HG02973 (cell line): ENCODE data around the gene SNX21.

ENCODE experiments used
- ATAC-seq: cut with Tn5 transposase; IDR thresholded peaks from one replicate; pipeline ENCODE4 v1.9.1; 2021; ENCODE audit warnings: moderate library complexity; ENCODE audit not compliant: unreplicated experiment

The SNX21 gene

DNA sequence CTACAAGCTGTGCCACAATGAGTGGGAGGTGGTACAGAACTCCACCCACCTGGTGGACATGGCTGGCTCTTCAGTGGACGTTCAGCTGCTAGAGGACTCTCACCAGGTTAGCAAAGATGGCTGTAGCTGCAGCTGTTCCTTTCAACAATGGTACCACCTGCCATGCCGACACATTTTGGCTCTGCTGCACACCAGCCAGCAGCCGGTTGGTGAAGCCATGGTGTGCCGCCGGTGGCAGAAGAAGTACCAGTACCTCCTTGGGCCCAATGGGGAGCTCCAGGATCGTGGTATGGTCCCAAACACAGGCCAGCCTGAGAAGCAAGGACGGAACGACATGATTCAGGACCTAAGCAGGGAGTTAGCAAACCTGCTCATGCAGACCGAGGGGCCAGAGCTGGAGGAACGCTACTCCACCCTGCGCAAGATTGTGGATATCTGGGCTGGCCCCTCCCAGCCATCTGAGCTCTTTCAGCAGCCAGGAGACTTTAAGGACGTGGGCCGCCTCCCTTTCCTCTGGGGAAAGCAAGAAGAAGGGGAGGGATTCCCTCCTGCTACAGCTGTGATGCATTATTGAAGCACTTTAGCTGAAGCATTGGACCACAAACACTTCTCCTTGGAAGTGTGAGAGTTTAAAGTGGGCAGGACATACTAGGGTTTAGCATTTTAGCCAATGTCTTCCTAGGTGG is 44.6 kb downstream of the SNX21 start:
- ATAC-seq, result no peak

DNA sequence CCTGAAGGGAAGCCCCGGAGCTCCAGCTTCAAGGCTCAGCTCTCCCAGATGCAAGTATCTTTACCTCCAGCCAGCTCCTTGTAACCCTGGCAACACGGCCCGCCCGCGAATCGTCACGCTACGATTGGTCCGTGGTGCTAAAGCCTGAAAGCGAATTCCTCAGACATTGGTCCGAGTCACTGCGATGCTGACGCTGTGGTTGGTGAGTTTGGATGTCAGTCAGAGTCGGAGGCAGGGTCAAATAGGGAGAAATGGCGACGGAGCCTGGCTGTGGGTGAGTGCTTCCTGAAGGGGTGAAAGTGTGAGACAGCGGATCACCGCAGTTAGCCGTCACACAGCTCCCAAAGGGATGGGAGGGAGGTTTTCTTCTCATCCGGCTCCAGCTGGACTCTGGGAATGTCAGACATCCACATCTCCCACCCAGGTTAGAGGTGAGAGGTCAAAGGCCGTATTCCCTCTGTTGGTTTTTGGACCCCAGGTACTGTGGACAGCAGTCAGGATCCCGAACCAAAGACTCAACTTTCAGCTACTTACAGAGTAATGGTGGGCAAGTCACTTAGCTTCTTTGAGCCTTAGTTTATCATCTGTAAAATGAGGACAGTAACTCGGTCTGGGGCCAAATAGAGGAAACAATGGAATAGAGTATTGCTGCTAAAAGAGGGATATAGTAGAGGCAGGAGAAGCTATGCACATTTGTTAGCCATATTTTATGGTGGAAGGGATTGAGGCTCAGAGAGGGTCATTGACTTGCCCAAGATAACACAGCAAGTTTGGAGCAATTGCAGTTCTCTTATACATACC is 47.6 kb downstream of the SNX21 start, which contains the start of gene ZSWIM1:
ZSWIM1 (plus strand) TSS at position 240 of the 801 bp plus-strand sequence. CDS start 1,366 bp downstream, outside the sequence.
- peak; percentile 96 for ATAC-seq

DNA sequence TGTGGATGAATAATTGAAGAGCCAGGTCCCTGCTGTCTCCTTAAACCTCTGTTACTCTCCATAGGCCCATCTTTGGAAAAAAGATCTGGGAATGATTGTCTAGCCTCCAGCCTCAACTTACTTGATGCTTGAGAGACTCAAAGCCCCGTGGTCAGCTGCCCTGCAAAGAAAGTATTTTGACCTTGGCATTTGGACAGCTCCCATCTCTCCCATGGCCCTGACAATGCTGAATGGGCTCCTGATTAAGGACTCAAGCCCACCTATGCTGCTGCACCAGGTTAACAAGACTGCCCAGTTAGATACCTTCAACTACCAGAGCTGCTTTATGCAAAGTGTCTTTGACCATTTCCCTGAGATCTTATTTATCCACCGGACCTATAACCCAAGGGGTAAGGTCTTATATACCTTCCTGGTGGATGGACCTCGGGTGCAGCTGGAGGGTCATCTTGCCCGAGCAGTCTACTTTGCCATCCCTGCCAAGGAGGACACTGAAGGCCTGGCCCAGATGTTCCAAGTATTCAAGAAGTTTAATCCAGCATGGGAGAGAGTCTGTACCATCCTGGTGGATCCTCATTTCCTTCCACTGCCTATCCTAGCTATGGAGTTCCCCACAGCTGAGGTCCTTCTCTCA is 49.0 kb downstream of the SNX21 start:
- no peak for ATAC-seq

DNA sequence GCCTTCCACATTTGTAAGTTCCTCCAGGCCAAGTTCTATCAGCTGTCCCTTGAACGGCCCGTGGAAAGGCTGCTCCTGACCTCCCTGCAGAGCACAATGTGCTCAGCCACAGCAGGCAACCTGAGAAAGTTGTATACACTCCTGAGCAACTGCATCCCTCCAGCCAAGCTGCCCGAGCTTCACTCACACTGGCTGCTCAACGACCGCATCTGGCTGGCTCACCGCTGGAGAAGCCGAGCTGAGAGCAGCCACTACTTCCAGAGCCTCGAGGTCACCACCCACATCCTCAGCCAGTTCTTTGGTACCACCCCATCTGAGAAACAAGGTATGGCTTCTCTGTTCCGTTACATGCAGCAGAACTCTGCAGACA is 49.5 kb downstream of the SNX21 start:
- no peak for ATAC-seq

GRCh38 chr20:45886590-45887345 is 53.2 kb downstream of the SNX21 start:
- ATAC-seq, result no peak

DNA sequence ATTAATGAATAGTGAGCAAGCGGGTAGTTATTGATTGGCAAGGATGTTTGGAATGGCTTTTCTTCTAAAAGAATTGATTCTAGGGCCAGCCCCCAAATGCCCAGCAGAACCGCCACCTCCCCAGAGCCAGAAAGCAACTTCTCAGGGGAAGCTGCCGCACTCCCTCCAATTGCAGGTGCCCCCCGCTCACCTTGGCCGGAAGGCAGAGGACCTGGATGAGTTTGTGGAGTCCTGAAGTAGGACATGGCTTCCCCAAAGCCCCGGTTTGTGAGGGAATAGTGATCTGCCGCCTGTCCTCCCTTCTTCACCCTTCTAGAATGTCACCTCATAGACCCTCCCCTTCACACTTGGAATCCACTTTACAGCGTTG is 53.7 kb downstream of the SNX21 start, which contains the start of gene SPATA25:
SPATA25 (minus strand) TSS at position 277 of the 370 bp plus-strand sequence; CDS start at position 245, 32 bp downstream.
- no peak for ATAC-seq

GRCh38 chr20:45888681-45889080 is 55.1 kb downstream of the SNX21 start:
- ATAC-seq, result no peak

GRCh38 chr20:45890077-45890984 is 56.7 kb downstream of the SNX21 start:
- ATAC-seq, result peak; percentile 25

DNA sequence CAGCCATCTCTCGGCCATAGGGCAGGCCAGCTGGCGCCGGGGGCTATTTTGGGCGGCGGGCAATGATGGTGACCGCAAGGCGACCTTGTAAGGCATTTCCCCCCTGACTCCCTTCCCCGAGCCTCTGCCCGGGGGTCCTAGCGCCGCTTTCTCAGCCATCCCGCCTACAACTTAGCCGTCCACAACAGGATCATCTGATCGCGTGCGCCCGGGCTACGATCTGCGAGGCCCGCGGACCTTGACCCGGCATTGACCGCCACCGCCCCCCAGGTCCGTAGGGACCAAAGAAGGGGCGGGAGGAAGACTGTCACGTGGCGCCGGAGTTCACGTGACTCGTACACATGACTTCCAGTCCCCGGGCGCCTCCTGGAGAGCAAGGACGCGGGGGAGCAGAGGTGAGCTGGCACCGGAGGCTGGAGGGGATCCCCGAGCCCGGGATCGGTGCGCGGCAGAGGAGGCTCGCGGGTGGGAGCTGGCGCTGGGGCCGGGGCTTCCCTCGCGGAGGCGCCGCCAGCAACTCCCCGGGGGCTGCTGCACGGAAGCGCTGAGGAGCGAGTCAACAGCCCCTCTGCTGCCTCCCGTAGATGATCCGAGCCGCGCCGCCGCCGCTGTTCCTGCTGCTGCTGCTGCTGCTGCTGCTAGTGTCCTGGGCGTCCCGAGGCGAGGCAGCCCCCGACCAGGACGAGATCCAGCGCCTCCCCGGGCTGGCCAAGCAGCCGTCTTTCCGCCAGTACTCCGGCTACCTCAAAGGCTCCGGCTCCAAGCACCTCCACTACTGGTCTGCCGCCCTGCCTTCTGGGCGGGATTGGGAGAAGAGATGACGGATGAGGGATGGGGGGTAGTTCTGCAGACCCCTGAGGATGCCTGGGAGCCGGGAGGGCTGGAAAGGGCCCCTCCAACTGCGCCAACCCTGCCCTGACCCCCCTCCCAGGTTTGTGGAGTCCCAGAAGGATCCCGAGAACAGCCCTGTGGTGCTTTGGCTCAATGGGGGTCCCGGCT is 57.7 kb downstream of the SNX21 start, which contains the start of the genes CTSA and NEURL2:
CTSA (plus strand) TSS at position 351 of the 999 bp plus-strand sequence; CDS start at position 585, 234 bp downstream.
NEURL2 (minus strand) TSS at position 224 of the 999 bp plus-strand sequence; CDS start at position 7, 217 bp downstream.
- ATAC-seq, result peak; percentile 66

DNA sequence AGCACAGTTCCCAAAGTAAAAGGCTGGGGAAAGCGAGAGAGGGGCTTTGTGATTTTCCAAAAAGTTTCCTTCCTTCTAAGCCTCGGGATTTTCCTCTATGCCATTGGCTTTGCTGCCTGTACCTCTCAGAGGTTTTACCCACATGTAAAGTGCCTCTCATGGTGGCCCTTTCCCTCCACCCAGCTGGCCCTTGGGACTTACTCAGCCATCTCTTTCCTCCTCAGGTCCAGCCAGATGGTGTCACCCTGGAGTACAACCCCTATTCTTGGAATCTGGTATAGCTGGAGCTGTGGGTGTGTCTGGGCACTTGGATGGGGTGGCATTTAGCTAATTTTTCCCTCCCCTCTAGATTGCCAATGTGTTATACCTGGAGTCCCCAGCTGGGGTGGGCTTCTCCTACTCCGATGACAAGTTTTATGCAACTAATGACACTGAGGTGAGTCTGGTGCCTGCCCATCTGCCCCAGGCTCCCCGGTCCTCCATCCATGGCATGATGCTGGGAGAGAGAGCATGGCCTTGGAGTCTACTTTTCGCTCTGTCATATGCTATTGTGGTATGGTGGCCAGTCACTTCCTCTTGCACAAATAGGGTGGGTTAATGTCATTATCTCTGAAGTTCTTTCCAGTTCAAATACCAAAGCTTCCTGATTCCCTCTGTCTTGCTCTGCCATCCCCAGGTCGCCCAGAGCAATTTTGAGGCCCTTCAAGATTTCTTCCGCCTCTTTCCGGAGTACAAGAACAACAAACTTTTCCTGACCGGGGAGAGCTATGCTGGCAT is 58.6 kb downstream of the SNX21 start:
- ATAC-seq, result no peak
